Measurements from ENCODE around the gene HTRA1.

- no peak for TF ChIP-seq EZH2 (IDR thresholded peaks at IDR 0.05; ENCODE audit: low read length, unreplicated experiment)
- no peak for TF ChIP-seq CTCF (conservative IDR thresholded peaks at IDR 0.05; ENCODE audit: low read depth, low read length)
- no peak for TF ChIP-seq EZH2phosphoT487 (IDR thresholded peaks at IDR 0.05; ENCODE audit: borderline replicate concordance, low read length)
These were observed 69.9 kb downstream of the HTRA1 start for GRCh38 chr10:122531261-122531660.
